Thyroid gland (tissue), 4 donors: ENCODE results near the gene EXD2. TPM values are rescaled to one million over a fixed set of nuclear protein-coding genes. Genes with fewer than 3 reads are reported as not detected.
"Not testable (repeated sequence)": the region's sequence is repeated elsewhere in the genome, so short reads cannot be mapped to it uniquely, and the experiment has no call there.

Source experiments
- DNase-seq, 2 donors: peaks; one replicate each; pipeline ENCODE4 v3.0.0-alpha.2; 2019
- H3K27ac ChIP-seq, 3 donors: fragments of 200-600 bp; sonication (generic); 1 replicate in 2 of 3; 2 replicates in 1 of 3; pipeline ENCODE4 v1.5.1; 2016 to 2019; ENCODE audit warnings: mild to moderate bottlenecking in 1 of 3, moderate library complexity in 1 of 3
- H3K27me3 ChIP-seq: fragments of 200-600 bp; sonication (generic); one replicate; pipeline ENCODE4 v1.5.1; 2019
- H3K36me3 ChIP-seq, 2 donors: fragments of 200-600 bp; sonication (generic); one replicate each; pipeline ENCODE4 v1.5.1; 2016 to 2019
- H3K4me1 ChIP-seq, 2 donors: fragments of 200-600 bp; sonication (generic); one replicate each; pipeline ENCODE4 v1.5.1; 2017 to 2019
- H3K4me3 ChIP-seq, 3 donors: fragments of 200-600 bp; sonication (generic); replicated peaks in 1 of 3; 1 replicate in 2 of 3; 2 replicates in 1 of 3; pipeline ENCODE4 v1.5.1; 2016; ENCODE audit warnings: mild to moderate bottlenecking in 1 of 3
- H3K9me3 ChIP-seq: fragments of 200-600 bp; sonication (generic); one replicate; pipeline ENCODE4 v1.5.1; 2017
- CTCF ChIP-seq, 6 experiments: fragments of 200-600 bp in 3 of 6; fragments of 450-650 bp in 3 of 6; sonication (generic) in 3 of 6; IDR thresholded peaks; one replicate each; pipeline ENCODE4 v1.5.1; 2016 to 2019; ENCODE audit warnings: antibody characterized with exemption in 6 of 6, mild to moderate bottlenecking in 2 of 6, inconsistent platforms in 1 of 6, moderate library complexity in 1 of 6
- POLR2A ChIP-seq, 2 donors: fragments of 450-650 bp; IDR thresholded peaks; one replicate each; pipeline ENCODE4 v1.6.1; 2017; ENCODE audit warnings: antibody characterized with exemption in 2 of 2, mild to moderate bottlenecking in 2 of 2, moderate library complexity in 1 of 2
- WGBS, 2 donors: methylation state at CpG; one replicate each; pipeline ENCODE4 v1.1.5; 2017; 5-methylcytosine and 5-hydroxymethylcytosine counted together
- intact Hi-C: fragments of 100-400 bp; cut with DNase I; formaldehyde crosslinking; loops from one replicate; pipeline ENCODE4 v1.15.1; 2023
- total RNA-seq, 4 donors: library from RNA; depleted of rRNA; stranded (reverse); fragments of >200 nt; gene quantifications; one replicate each; pipeline ENCODE4 v1.2.3, GENCODE V29; 2016

The EXD2 gene
- total RNA-seq, 4 donors from 2014 or later: 21.2 to 28.3 (median 25.2) TPM

GRCh38 chr14:69274321-69274720, 83.0 kb downstream of the EXD2 start:
- Histone ChIP-seq H3K27me3 (no peaks in the 10 kb centered on the region), H3K4me3 (no peak overlapping the region), H3K4me1 (no peaks in the 10 kb centered on the region), H3K36me3 (no peaks in the 10 kb centered on the region), H3K9me3 (no peaks in the 10 kb centered on the region), H3K27ac (no peak overlapping the region)
- WGBS, 2 donors: 76 to 77% methylated on average over 2 of the region's 2 CpGs
- no peak for TF ChIP-seq CTCF (IDR thresholded peaks at IDR 0.05)
- no peak for TF ChIP-seq POLR2A (IDR thresholded peaks at IDR 0.05)
- DNase-seq: no peak
- intact Hi-C loops: no loop called here

GRCh38 chr14:69275331-69275730, 84.0 kb downstream of the EXD2 start:
- no peak for TF ChIP-seq CTCF (IDR thresholded peaks at IDR 0.05)
- H3K27me3 ChIP-seq: no peaks in the 10 kb centered on the region
- H3K4me1 ChIP-seq: no peaks in the 10 kb centered on the region
- intact Hi-C loops: no loop called here
- no peaks in the 10 kb centered on the region for H3K9me3 ChIP-seq
- H3K27ac ChIP-seq: no peak overlapping the region
- no peak for DNase-seq
- 100% methylated on average over 2 of the region's 2 CpGs for WGBS, 2 donors
- H3K4me3 ChIP-seq: no peak overlapping the region
- H3K36me3 ChIP-seq: no peaks in the 10 kb centered on the region

DNA sequence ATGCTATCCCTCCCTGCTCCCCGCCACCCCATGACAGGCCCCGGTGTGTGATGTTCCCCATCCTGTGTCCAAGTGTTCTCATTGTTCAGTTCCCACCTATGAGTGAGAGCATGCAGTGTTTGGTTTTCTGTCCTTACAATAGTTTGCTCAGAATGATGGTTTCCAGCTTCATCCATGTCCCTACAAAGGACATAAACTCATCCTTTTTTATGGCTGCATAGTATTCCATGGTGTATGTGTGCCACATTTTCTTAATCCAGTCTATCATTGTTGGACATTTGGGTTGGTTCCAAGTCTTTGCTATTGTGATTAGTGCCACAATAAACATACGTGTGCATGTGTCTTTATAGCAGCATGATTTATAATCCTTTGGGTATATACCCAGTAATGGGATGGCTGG, 86.1 kb downstream of the EXD2 start:
- DNase-seq, H3K4me3 ChIP-seq, H3K27ac ChIP-seq, H3K4me1 ChIP-seq, H3K27me3 ChIP-seq, H3K36me3 ChIP-seq, H3K9me3 ChIP-seq, intact Hi-C loops: not testable (repeated sequence)
- 96 to 98% methylated on average over 3 of the region's 3 CpGs for WGBS, 2 donors

GRCh38 chr14:69280746-69281291, 89.5 kb downstream of the EXD2 start:
- Histone ChIP-seq H3K4me3 (no peak overlapping the region), H3K27me3 (no peaks in the 10 kb centered on the region), H3K27ac (no peak overlapping the region), H3K36me3 (no peaks in the 10 kb centered on the region), H3K9me3 (no peaks in the 10 kb centered on the region), H3K4me1 (no peaks in the 10 kb centered on the region)
- 92 to 96% methylated on average over 9 of the region's 9 CpGs for WGBS, 2 donors
- TF ChIP-seq CTCF (IDR thresholded peaks at IDR 0.05) (no peak), POLR2A (IDR thresholded peaks at IDR 0.05) (no peak)
- intact Hi-C loops: no loop called here
- no peak for DNase-seq

- Histone ChIP-seq H3K27ac (no peak overlapping the region), H3K4me3 (no peak overlapping the region), H3K9me3 (no peaks in the 10 kb centered on the region), H3K27me3 (no peaks in the 10 kb centered on the region), H3K4me1 (no peaks in the 10 kb centered on the region), H3K36me3 (no peaks in the 10 kb centered on the region)
- intact Hi-C loops: no loop called here
- WGBS, 2 donors: 70 to 76% methylated on average over 10 of the region's 10 CpGs
- no peak for TF ChIP-seq POLR2A (IDR thresholded peaks at IDR 0.05)
- TF ChIP-seq CTCF (IDR thresholded peaks at IDR 0.05): no peak
- DNase-seq: peak in 1 of 2 donors; percentile 8
Observed at GRCh38 chr14:69281450-69282169, 90.3 kb downstream of the EXD2 start.
